Liver (tissue), 9 donors: ENCODE measurements around the gene SLC30A10. TPM values are rescaled to one million over a fixed set of nuclear protein-coding genes. Genes with fewer than 3 reads are reported as not detected.
A peak's percentile ranks its signal among the peaks of the same experiment; 100 is the strongest.

Experiments used
- DNase-seq: peaks from one replicate; pipeline ENCODE4 v3.0.0-alpha.2; 2017; ENCODE audit warnings: low spot score
- H3K27ac ChIP-seq, 2 donors: one replicate each; pipeline ENCODE4 v1.7.0; 2013; ENCODE audit warnings: inconsistent platforms in 2 of 2, low read length in 2 of 2, control low read depth in 1 of 2, low read depth in 1 of 2, mild to moderate bottlenecking in 1 of 2
- H3K27me3 ChIP-seq, 4 donors: one replicate each; pipeline versions ENCODE4 v1.6.1 to v1.7.0; 2013; ENCODE audit warnings: low read length in 3 of 4, inconsistent platforms in 1 of 4, mild to moderate bottlenecking in 1 of 4, moderate library complexity in 1 of 4; ENCODE audit not compliant: control insufficient read depth in 4 of 4, insufficient read depth in 4 of 4
- H3K36me3 ChIP-seq, 4 donors: one replicate each; pipeline versions ENCODE4 v1.6.1 to v1.7.0; 2013; ENCODE audit warnings: low read length in 3 of 4, mild to moderate bottlenecking in 3 of 4, low read depth in 1 of 4, moderate library complexity in 1 of 4; ENCODE audit not compliant: control insufficient read depth in 4 of 4, insufficient read depth in 3 of 4
- H3K4me1 ChIP-seq, 4 donors: one replicate each; pipeline versions ENCODE4 v1.6.1 to v1.7.0; 2013; ENCODE audit warnings: low read length in 3 of 4, mild to moderate bottlenecking in 3 of 4, moderate library complexity in 1 of 4; ENCODE audit not compliant: control insufficient read depth in 4 of 4, insufficient read depth in 4 of 4
- H3K4me3 ChIP-seq, 3 donors: one replicate each; pipeline versions ENCODE4 v1.6.1 to v1.7.0; 2013; ENCODE audit warnings: low read length in 3 of 3, control low read depth in 1 of 3, low read depth in 1 of 3, mild to moderate bottlenecking in 1 of 3
- H3K9ac ChIP-seq, 2 donors: one replicate each; pipeline ENCODE4 v1.7.0; 2013; ENCODE audit warnings: low read length in 2 of 2, mild to moderate bottlenecking in 2 of 2, moderate library complexity in 2 of 2, control low read depth in 1 of 2, low read depth in 1 of 2
- H3K9me3 ChIP-seq, 4 donors: one replicate each; pipeline versions ENCODE4 v1.6.1 to v1.7.0; 2013; ENCODE audit warnings: low read length in 3 of 4; ENCODE audit not compliant: control insufficient read depth in 4 of 4
- CTCF ChIP-seq: fragments of 150-350 bp; IDR thresholded peaks from 2 replicates; pipeline ENCODE4 v1.5.1; 2017; ENCODE audit warnings: improper control_type of control experiment, low read depth, low read length; ENCODE audit not compliant: missing input control
- EGR1 ChIP-seq, 2 donors: IDR thresholded peaks; 2 replicates each; pipeline ENCODE4 v1.6.1; 2016 to 2018; ENCODE audit warnings: antibody characterized with exemption in 2 of 2, low read depth in 2 of 2
- FOXA1 ChIP-seq: IDR thresholded peaks from 2 replicates; pipeline ENCODE4 v1.6.1; 2016; ENCODE audit warnings: antibody characterized with exemption
- FOXA2 ChIP-seq: IDR thresholded peaks from 2 replicates; pipeline ENCODE4 v1.6.1; 2016; ENCODE audit warnings: antibody characterized with exemption
- GABPA ChIP-seq, 2 donors: IDR thresholded peaks in 1 of 2; conservative IDR thresholded peaks in 1 of 2; 2 replicates each; pipeline ENCODE4 v1.6.1; 2016; ENCODE audit warnings: antibody characterized with exemption in 2 of 2, mild to moderate bottlenecking in 1 of 2, moderate library complexity in 1 of 2
- HNF4A ChIP-seq, 2 donors: conservative IDR thresholded peaks; 2 replicates each; pipeline ENCODE4 v1.6.1; 2016; ENCODE audit warnings: antibody characterized with exemption in 2 of 2, mild to moderate bottlenecking in 2 of 2
- HNF4G ChIP-seq: IDR thresholded peaks from 2 replicates; pipeline ENCODE4 v1.6.1; 2016; ENCODE audit warnings: antibody characterized with exemption
- JUND ChIP-seq, 2 donors: IDR thresholded peaks; 2 replicates each; pipeline ENCODE4 v1.6.1; 2016; ENCODE audit warnings: antibody characterized with exemption in 2 of 2
- NR2F2 ChIP-seq: IDR thresholded peaks from 2 replicates; pipeline ENCODE4 v1.6.1; 2016; ENCODE audit warnings: antibody characterized with exemption
- RAD21 ChIP-seq, 2 donors: IDR thresholded peaks; 2 replicates each; pipeline ENCODE4 v1.6.1; 2016; ENCODE audit warnings: antibody characterized with exemption in 2 of 2, mild to moderate bottlenecking in 2 of 2
- RXRA ChIP-seq, 2 donors: IDR thresholded peaks; 2 replicates each; pipeline ENCODE4 v1.6.1; 2017 to 2018; ENCODE audit warnings: antibody characterized with exemption in 2 of 2, mild to moderate bottlenecking in 1 of 2
- SP1 ChIP-seq: IDR thresholded peaks from 2 replicates; pipeline ENCODE4 v1.6.1; 2018; ENCODE audit warnings: antibody characterized with exemption, mild to moderate bottlenecking
- TAF1 ChIP-seq: conservative IDR thresholded peaks from 2 replicates; pipeline ENCODE4 v1.6.1; 2016; ENCODE audit warnings: antibody characterized with exemption, mild to moderate bottlenecking
- YY1 ChIP-seq: IDR thresholded peaks from 2 replicates; pipeline ENCODE4 v1.6.1; 2016; ENCODE audit warnings: antibody characterized with exemption, mild to moderate bottlenecking
- ZBTB33 ChIP-seq: IDR thresholded peaks from 2 replicates; pipeline ENCODE4 v1.6.1; 2016; ENCODE audit warnings: antibody characterized with exemption
- WGBS: extraction: QIAGEN DNeasy Blood & Tissue Kit; methylation state at CpG from one replicate; pipeline ENCODE4 v1.1.7; 2013; 5-methylcytosine and 5-hydroxymethylcytosine counted together
- polyA plus RNA-seq, 2 donors: library from polyadenylated mRNA; stranded (reverse) in 1 of 2; unstranded in 1 of 2; fragments of 200-250 nt in 1 of 2; fragments of >200 nt in 1 of 2; fragmentation: Nextera tagmentation in 1 of 2; extraction: Ambion mirVana in 1 of 2; gene quantifications; one replicate each; pipeline versions ENCODE4 v1.2.1 to v1.2.3, GENCODE V29; 2013 to 2015
- total RNA-seq, 2 donors: library from RNA; depleted of rRNA; stranded (reverse); fragments of >200 nt; gene quantifications; one replicate each; pipeline ENCODE4 v1.2.3, GENCODE V29; 2014
- TF ChIP-seq, protein P1 (sequence below): IDR thresholded peaks from 2 replicates; pipeline ENCODE4 v1.6.1; 2016; ENCODE audit warnings: antibody characterized with exemption
- TF ChIP-seq, protein P2 (sequence below): IDR thresholded peaks from 2 replicates; pipeline ENCODE4 v1.6.1; 2016; ENCODE audit warnings: antibody characterized with exemption, mild to moderate bottlenecking
- TF ChIP-seq, protein P3 (sequence below): IDR thresholded peaks from 2 replicates; pipeline ENCODE4 v1.6.1; 2016; ENCODE audit warnings: antibody characterized with exemption
- donor health status: healthy.
- donor health status: healthy.
- donor health status: healthy.
- donor health status: healthy.
- donor health status: healthy.

Gene SLC30A10
- total and polyA plus RNA-seq, 4 donors = 18.5 to 90.9 (median 37.6) TPM

GRCh38 chr1:219928791-219929118 lies 398 bp upstream of the SLC30A10 start:
- Histone ChIP-seq H3K9me3 (no peaks in the 10 kb centered on the region), H3K4me1 (peaks cover 4 to 65% (median 39%) of the 10 kb centered on the region in 4 donors), H3K4me3 (peak overlapping the region; percentile 83 to 86 (median 86)), H3K27ac (peak overlapping the region; percentile 94 to 96), H3K27me3 (no peaks in the 10 kb centered on the region), H3K36me3 (peaks cover 0 to 7% (median under 1%) of the 10 kb centered on the region in 4 donors), H3K9ac (peak overlapping the region in 1 of 2 donors; percentile 68)
- 19% methylated on average over 13 of the region's 13 CpGs for WGBS
- TF ChIP-seq RXRA (IDR thresholded peaks at IDR 0.05) (peak in 1 of 2 donors; percentile 0), TAF1 (no peak), FOXA1 (peak; percentile 39), HNF4A (conservative IDR thresholded peaks at IDR 0.05) (no peak)
- DNase-seq = no peak

GRCh38 chr1:219927298-219927955 lies 930 bp downstream of the SLC30A10 start:
- Histone ChIP-seq H3K36me3 (peaks cover 1 to 13% (median 5%) of the 10 kb centered on the region in 4 donors), H3K4me1 (peaks cover 4 to 73% (median 46%) of the 10 kb centered on the region in 4 donors), H3K9me3 (no peaks in the 10 kb centered on the region), H3K9ac (peak overlapping the region; percentile 87 to 89), H3K27me3 (no peaks in the 10 kb centered on the region), H3K27ac (peak overlapping the region; percentile 94 to 96), H3K4me3 (peak overlapping the region; percentile 83 to 86 (median 86))
- 7% methylated on average over 31 of the region's 31 CpGs for WGBS
- TF ChIP-seq NR2F2 (no peak), RAD21 (IDR thresholded peaks at IDR 0.05) (peak in 1 of 2 donors; percentile 15)
- no peak for DNase-seq

- Histone ChIP-seq H3K4me1 (peaks cover 3 to 69% (median 42%) of the 10 kb centered on the region in 4 donors), H3K4me3 (peak overlapping the region; percentile 73 to 86 (median 86)), H3K27ac (peak overlapping the region; percentile 94 to 96), H3K36me3 (peaks cover 1 to 17% (median 6%) of the 10 kb centered on the region in 4 donors), H3K9ac (peak overlapping the region; percentile 87 to 89), H3K27me3 (no peaks in the 10 kb centered on the region), H3K9me3 (no peaks in the 10 kb centered on the region)
- peak in 1 of 2 donors; percentile 29 for TF ChIP-seq GABPA (IDR thresholded peaks at IDR 0.05 in 1 of 2, conservative IDR thresholded peaks at IDR 0.05 in 1 of 2)
- TF ChIP-seq NR2F2 = peak; percentile 55
- TF ChIP-seq YY1 = peak; percentile 64
- TF ChIP-seq, protein P1, sequence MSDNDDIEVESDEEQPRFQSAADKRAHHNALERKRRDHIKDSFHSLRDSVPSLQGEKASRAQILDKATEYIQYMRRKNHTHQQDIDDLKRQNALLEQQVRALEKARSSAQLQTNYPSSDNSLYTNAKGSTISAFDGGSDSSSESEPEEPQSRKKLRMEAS = peak; percentile 57
- no peak for TF ChIP-seq EGR1 (IDR thresholded peaks at IDR 0.05; ENCODE audit: low read depth in 2 of 2)
- no peak for TF ChIP-seq CTCF
- TF ChIP-seq HNF4G = peak; percentile 33
- TF ChIP-seq, protein P2, sequence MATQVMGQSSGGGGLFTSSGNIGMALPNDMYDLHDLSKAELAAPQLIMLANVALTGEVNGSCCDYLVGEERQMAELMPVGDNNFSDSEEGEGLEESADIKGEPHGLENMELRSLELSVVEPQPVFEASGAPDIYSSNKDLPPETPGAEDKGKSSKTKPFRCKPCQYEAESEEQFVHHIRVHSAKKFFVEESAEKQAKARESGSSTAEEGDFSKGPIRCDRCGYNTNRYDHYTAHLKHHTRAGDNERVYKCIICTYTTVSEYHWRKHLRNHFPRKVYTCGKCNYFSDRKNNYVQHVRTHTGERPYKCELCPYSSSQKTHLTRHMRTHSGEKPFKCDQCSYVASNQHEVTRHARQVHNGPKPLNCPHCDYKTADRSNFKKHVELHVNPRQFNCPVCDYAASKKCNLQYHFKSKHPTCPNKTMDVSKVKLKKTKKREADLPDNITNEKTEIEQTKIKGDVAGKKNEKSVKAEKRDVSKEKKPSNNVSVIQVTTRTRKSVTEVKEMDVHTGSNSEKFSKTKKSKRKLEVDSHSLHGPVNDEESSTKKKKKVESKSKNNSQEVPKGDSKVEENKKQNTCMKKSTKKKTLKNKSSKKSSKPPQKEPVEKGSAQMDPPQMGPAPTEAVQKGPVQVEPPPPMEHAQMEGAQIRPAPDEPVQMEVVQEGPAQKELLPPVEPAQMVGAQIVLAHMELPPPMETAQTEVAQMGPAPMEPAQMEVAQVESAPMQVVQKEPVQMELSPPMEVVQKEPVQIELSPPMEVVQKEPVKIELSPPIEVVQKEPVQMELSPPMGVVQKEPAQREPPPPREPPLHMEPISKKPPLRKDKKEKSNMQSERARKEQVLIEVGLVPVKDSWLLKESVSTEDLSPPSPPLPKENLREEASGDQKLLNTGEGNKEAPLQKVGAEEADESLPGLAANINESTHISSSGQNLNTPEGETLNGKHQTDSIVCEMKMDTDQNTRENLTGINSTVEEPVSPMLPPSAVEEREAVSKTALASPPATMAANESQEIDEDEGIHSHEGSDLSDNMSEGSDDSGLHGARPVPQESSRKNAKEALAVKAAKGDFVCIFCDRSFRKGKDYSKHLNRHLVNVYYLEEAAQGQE = peak; percentile 29
- TF ChIP-seq FOXA2 = peak; percentile 62
- peak; percentile 79 to 81 for TF ChIP-seq RXRA (IDR thresholded peaks at IDR 0.05)
- TF ChIP-seq, protein P3, sequence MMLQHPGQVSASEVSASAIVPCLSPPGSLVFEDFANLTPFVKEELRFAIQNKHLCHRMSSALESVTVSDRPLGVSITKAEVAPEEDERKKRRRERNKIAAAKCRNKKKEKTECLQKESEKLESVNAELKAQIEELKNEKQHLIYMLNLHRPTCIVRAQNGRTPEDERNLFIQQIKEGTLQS = peak; percentile 94
- TF ChIP-seq SP1 = peak; percentile 92
- peak; percentile 50 to 77 for TF ChIP-seq JUND (IDR thresholded peaks at IDR 0.05)
- TF ChIP-seq RAD21 (IDR thresholded peaks at IDR 0.05) = peak in 1 of 2 donors; percentile 44
- TF ChIP-seq ZBTB33 = peak; percentile 77
- peak; percentile 79 to 83 for TF ChIP-seq HNF4A (conservative IDR thresholded peaks at IDR 0.05)
- peak; percentile 63 for TF ChIP-seq FOXA1
- peak; percentile 38 for TF ChIP-seq TAF1
- 34% methylated on average over 6 of the region's 6 CpGs for WGBS
- DNase-seq = no peak
These were observed 1.9 kb downstream of the SLC30A10 start for GRCh38 chr1:219926363-219926998.
